ENCODE results near the gene SEMA3A. TPM values are rescaled to one million over a fixed set of nuclear protein-coding genes. Genes with fewer than 3 reads are reported as not detected.
A peak's percentile ranks its signal among the peaks of the same experiment; 100 is the strongest.

SEMA3A gene
- total RNA-seq, 1 experiment from 2014 or later, result 14.2 TPM

DNA sequence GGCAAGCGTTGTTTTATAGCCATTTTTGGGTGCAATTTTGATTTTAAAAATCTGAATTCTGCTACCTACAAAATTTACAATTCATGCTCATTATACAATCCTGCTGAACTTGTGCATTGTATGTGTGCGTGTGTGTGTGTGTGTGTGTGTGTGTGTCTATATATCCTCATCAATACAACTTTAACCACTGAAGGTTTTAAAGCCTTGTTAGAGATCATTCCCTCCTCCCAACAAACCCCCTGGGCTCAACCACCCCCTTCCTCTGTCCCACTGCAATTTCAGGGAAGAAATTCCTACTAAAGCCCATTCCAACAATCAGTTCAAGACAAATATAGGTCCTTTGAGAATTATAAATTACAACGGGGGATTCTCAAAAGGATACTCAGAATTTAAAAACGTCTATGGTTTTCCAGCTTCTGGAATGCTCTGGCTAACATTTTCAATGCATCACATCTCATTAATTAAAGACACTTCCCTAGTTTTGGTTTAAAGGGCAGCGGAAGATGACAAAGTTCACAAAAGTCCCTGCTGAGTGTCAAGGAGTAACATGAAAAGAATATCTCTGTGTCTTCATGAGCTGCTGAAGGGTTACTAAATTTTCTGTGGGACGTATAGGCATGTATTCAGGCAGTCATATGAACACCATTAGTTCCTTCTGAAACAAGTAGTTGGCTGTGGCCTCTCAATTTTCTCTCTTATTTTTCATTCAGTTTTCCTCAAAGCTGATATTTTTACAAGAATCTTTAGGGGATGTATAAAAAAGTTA, 889 bp upstream of the SEMA3A start:
- DNase-seq (ENCODE audit: low read depth, low spot score) (no peak), ATAC-seq (peak; percentile 57)
- Histone ChIP-seq H3K79me2 (ENCODE audit: insufficient read depth, low read length) (no peaks in the 10 kb centered on the region; the same call in 1 of the 2 replicates), H3K9me3 (ENCODE audit: control insufficient read depth in 1 of 2, insufficient read depth in 1 of 2, low read depth in 1 of 2, low read length in 2 of 2) (no peaks in the 10 kb centered on the region), H3K4me1 (ENCODE audit: control insufficient read depth in 1 of 2, insufficient read depth in 2 of 2, low read length in 2 of 2) (peaks cover 7 to 27% of the 10 kb centered on the region in 2 experiments; a peak in 3 of 4 replicates), H3K9me2 (ENCODE audit: insufficient read depth) (no peaks in the 10 kb centered on the region), H3K9ac (ENCODE audit: low read length) (peak overlapping the region; percentile 58), H3K4me2 (ENCODE audit: low read length) (peak overlapping the region; percentile 82), H3K27ac (ENCODE audit: low read depth, low read length) (peak overlapping the region; percentile 43), H4K20me1 (ENCODE audit: insufficient read depth) (no peaks in the 10 kb centered on the region), H3K4me3 (replicated peaks in 1 of 2; ENCODE audit: low read depth in 1 of 2, low read length in 2 of 2) (peak overlapping the region; percentile 52 to 67), H3K27me3 (ENCODE audit: insufficient read depth, low read length) (no peaks in the 10 kb centered on the region), H3K36me3 (ENCODE audit: control insufficient read depth in 1 of 2, insufficient read depth in 2 of 2, low read length in 2 of 2) (no peaks in the 10 kb centered on the region), H2AFZ (ENCODE audit: low read depth, low read length, poor library complexity, severe bottlenecking) (peak overlapping the region; percentile 90)
- RAD21 ChIA-PET (ENCODE audit: low non-redundant PET in 1 of 2, low total read pairs in 2 of 2, uncharacterized antibody in 2 of 2, unreplicated experiment in 2 of 2), result interaction anchor here in 1 of 2 experiments (1.0 kb wide), 1 partner anchor 216 kb away, joined by 4 read pairs; no protein-coding TSS in a partner anchor
- BruUV-seq (replicated peaks), result no TSS peak
- CTCF ChIA-PET, result interaction anchor here (0.6 to 1.5 kb wide), 2 partner anchors 104 to 262 kb away, joined by 3 to 5 read pairs; no protein-coding TSS in a partner anchor
- POLR2A ChIA-PET, result interaction anchor here (0.7 to 0.8 kb wide), 2 partner anchors 8 to 544 kb away, joined by 3 read pairs; no protein-coding TSS in a partner anchor
- intact Hi-C loops (cut with micrococcal nuclease), result no loop called here
- TF ChIP-seq EZH2phosphoT487 (IDR thresholded peaks at IDR 0.05; ENCODE audit: borderline replicate concordance) (no peak), ZFX (IDR thresholded peaks at IDR 0.05) (no peak), SRF (IDR thresholded peaks at IDR 0.05; ENCODE audit: low read depth) (no peak), POLR2A (IDR thresholded peaks at IDR 0.05; ENCODE audit: borderline replicate concordance, extremely low read depth, insufficient read depth, insufficient read length) (no peak), CEBPB (IDR thresholded peaks at IDR 0.05; ENCODE audit: low read depth) (no peak), POLR2AphosphoS5 (IDR thresholded peaks at IDR 0.05; ENCODE audit: low read depth, low read length) (no peak), CBX3 (IDR thresholded peaks at IDR 0.05; ENCODE audit: low read depth) (no peak), JUND (IDR thresholded peaks at IDR 0.05) (no peak), FOSL1 (IDR thresholded peaks at IDR 0.05; ENCODE audit: low read depth) (no peak)
- TF ChIP-seq, protein P1, sequence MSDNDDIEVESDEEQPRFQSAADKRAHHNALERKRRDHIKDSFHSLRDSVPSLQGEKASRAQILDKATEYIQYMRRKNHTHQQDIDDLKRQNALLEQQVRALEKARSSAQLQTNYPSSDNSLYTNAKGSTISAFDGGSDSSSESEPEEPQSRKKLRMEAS (IDR thresholded peaks at IDR 0.05), result no peak

GRCh38 chr7:84193747-84194146, 842 bp downstream of the SEMA3A start:
- ChIA-PET POLR2A (interaction anchor here (1.6 kb wide), 1 partner anchor 11 kb away, joined by 4 read pairs; no protein-coding TSS in a partner anchor), RAD21 (ENCODE audit: low non-redundant PET in 1 of 2, low total read pairs in 2 of 2, uncharacterized antibody in 2 of 2, unreplicated experiment in 2 of 2) (no interaction called here), CTCF (interaction anchor here (1.2 kb wide), 1 partner anchor 258 kb away, joined by 3 read pairs; no protein-coding TSS in a partner anchor)
- H3K4me3 ChIP-seq (replicated peaks in 1 of 2; ENCODE audit: low read depth in 1 of 2, low read length in 2 of 2), result peak overlapping the region; percentile 52 to 67; a peak in 3 of 4 replicates
- TF ChIP-seq ZNF274 (IDR thresholded peaks at IDR 0.05; ENCODE audit: low read depth, low read length), result no peak
- TF ChIP-seq SIN3A (IDR thresholded peaks at IDR 0.05; ENCODE audit: low read depth), result no peak
- no peak for TF ChIP-seq ATF3 (IDR thresholded peaks at IDR 0.05)
- no peak for TF ChIP-seq ZFX (IDR thresholded peaks at IDR 0.05)
- no peak for TF ChIP-seq TCF7L2 (IDR thresholded peaks at IDR 0.05; ENCODE audit: borderline replicate concordance, extremely low read depth, insufficient read depth, insufficient read length)
- ATAC-seq, result no peak
- intact Hi-C loops (cut with micrococcal nuclease), result no loop called here
- no peaks in the 10 kb centered on the region; the same call in 1 of the 2 replicates for H3K79me2 ChIP-seq (ENCODE audit: insufficient read depth, low read length)
- peaks cover 7 to 31% of the 10 kb centered on the region in 2 experiments; a peak in 3 of 4 replicates for H3K4me1 ChIP-seq (ENCODE audit: control insufficient read depth in 1 of 2, insufficient read depth in 2 of 2, low read length in 2 of 2)
- H3K9ac ChIP-seq (ENCODE audit: low read length), result no peak overlapping the region; the same call in 1 of the 2 replicates
- no peaks in the 10 kb centered on the region for H3K9me3 ChIP-seq (ENCODE audit: control insufficient read depth in 1 of 2, insufficient read depth in 1 of 2, low read depth in 1 of 2, low read length in 2 of 2)
- no TSS peak for BruUV-seq (replicated peaks)
- H3K27me3 ChIP-seq (ENCODE audit: insufficient read depth, low read length), result no peaks in the 10 kb centered on the region
- H2AFZ ChIP-seq (ENCODE audit: low read depth, low read length, poor library complexity, severe bottlenecking), result peak overlapping the region; percentile 90
- DNase-seq (ENCODE audit: low read depth, low spot score), result no peak
- peak overlapping the region; percentile 82 for H3K4me2 ChIP-seq (ENCODE audit: low read length)
- H3K36me3 ChIP-seq (ENCODE audit: control insufficient read depth in 1 of 2, insufficient read depth in 2 of 2, low read length in 2 of 2), result no peaks in the 10 kb centered on the region
- no peaks in the 10 kb centered on the region for H3K9me2 ChIP-seq (ENCODE audit: insufficient read depth)
- peak overlapping the region; percentile 43; the same call in 1 of the 2 replicates for H3K27ac ChIP-seq (ENCODE audit: low read depth, low read length)
- H4K20me1 ChIP-seq (ENCODE audit: insufficient read depth), result no peaks in the 10 kb centered on the region
